Trophoblast cell (in vitro differentiated cells and primary cell): Measurements from ENCODE around the gene NPC1.

ENCODE experiments used
- DNase-seq, 2 donors: peaks; one replicate each; pipeline ENCODE4 v3.0.0-alpha.2; 2016
- H2AFZ ChIP-seq: 2 replicates; pipeline ENCODE4 v1.6.1; 2013; ENCODE audit warnings: low read length, moderate library complexity, mild to moderate bottlenecking; ENCODE audit not compliant: insufficient read depth, poor library complexity
- H2AK5ac ChIP-seq: 2 replicates; pipeline ENCODE4 v1.6.1; 2013; ENCODE audit warnings: mild to moderate bottlenecking, low read length
- H2BK120ac ChIP-seq: 2 replicates; pipeline ENCODE4 v1.6.1; 2013; ENCODE audit warnings: low read length, mild to moderate bottlenecking, moderate library complexity; ENCODE audit not compliant: insufficient read depth, poor library complexity
- H2BK12ac ChIP-seq: 2 replicates; pipeline ENCODE4 v1.6.1; 2013; ENCODE audit warnings: mild to moderate bottlenecking, low read length, moderate library complexity
- H2BK5ac ChIP-seq: 2 replicates; pipeline ENCODE4 v1.6.1; 2013; ENCODE audit warnings: low read length, low read depth, moderate library complexity, mild to moderate bottlenecking; ENCODE audit not compliant: poor library complexity
- H3K14ac ChIP-seq: 2 replicates; pipeline ENCODE4 v1.6.1; 2013; ENCODE audit warnings: mild to moderate bottlenecking, low read length
- H3K18ac ChIP-seq: 2 replicates; pipeline ENCODE4 v1.6.1; 2013; ENCODE audit warnings: mild to moderate bottlenecking, low read length
- H3K23ac ChIP-seq: 2 replicates; pipeline ENCODE4 v1.6.1; 2013; ENCODE audit warnings: low read length
- H3K27ac ChIP-seq: 2 replicates; pipeline ENCODE4 v1.5.1; 2013; ENCODE audit warnings: low read depth, mild to moderate bottlenecking, inconsistent platforms, low read length, moderate library complexity
- H3K27me3 ChIP-seq: 2 replicates; pipeline ENCODE4 v1.6.1; 2013; ENCODE audit warnings: inconsistent platforms, mild to moderate bottlenecking, low read length, moderate library complexity; ENCODE audit not compliant: insufficient read depth
- H3K36me3 ChIP-seq, 2 experiments: 1 replicate in 1 of 2; 2 replicates in 1 of 2; pipeline ENCODE4 v1.6.1; 2013; ENCODE audit warnings: low read length in 2 of 2, mild to moderate bottlenecking in 2 of 2, moderate library complexity in 1 of 2; ENCODE audit not compliant: insufficient read depth in 2 of 2, control insufficient read depth in 1 of 2
- H3K4ac ChIP-seq: 2 replicates; pipeline ENCODE4 v1.6.1; 2013; ENCODE audit warnings: low read depth, mild to moderate bottlenecking, low read length, moderate library complexity
- H3K4me1 ChIP-seq, 2 experiments: 1 replicate in 1 of 2; 2 replicates in 1 of 2; pipeline ENCODE4 v1.6.1; 2013; ENCODE audit warnings: low read length in 2 of 2, mild to moderate bottlenecking in 2 of 2, moderate library complexity in 1 of 2; ENCODE audit not compliant: insufficient read depth in 2 of 2, control insufficient read depth in 1 of 2
- H3K4me2 ChIP-seq: 2 replicates; pipeline ENCODE4 v1.6.1; 2013; ENCODE audit warnings: inconsistent platforms, mild to moderate bottlenecking, low read length, moderate library complexity
- H3K4me3 ChIP-seq: 2 replicates; pipeline ENCODE4 v1.5.1; 2013; ENCODE audit warnings: mild to moderate bottlenecking, low read depth, low read length, inconsistent platforms
- H3K79me1 ChIP-seq: one replicate; pipeline ENCODE4 v1.6.1; 2013; ENCODE audit warnings: low read length
- H3K79me2 ChIP-seq: 2 replicates; pipeline ENCODE4 v1.6.1; 2013; ENCODE audit warnings: low read length, mild to moderate bottlenecking; ENCODE audit not compliant: control insufficient read depth, insufficient read depth, poor library complexity
- H3K9ac ChIP-seq: 2 replicates; pipeline ENCODE4 v1.6.1; 2013; ENCODE audit warnings: mild to moderate bottlenecking, low read length
- H3K9me3 ChIP-seq: 2 replicates; pipeline ENCODE4 v1.6.1; 2013; ENCODE audit warnings: low read depth, mild to moderate bottlenecking, control low read depth, inconsistent platforms, low read length; ENCODE audit not compliant: insufficient read depth
- H4K12ac ChIP-seq: 2 replicates; pipeline ENCODE4 v1.6.1; 2013; ENCODE audit warnings: low read depth, mild to moderate bottlenecking, low read length, moderate library complexity
- H4K8ac ChIP-seq: 2 replicates; pipeline ENCODE4 v1.6.1; 2013; ENCODE audit warnings: low read depth, mild to moderate bottlenecking, low read length, moderate library complexity
- H4K91ac ChIP-seq: one replicate; pipeline ENCODE4 v1.6.1; 2013; ENCODE audit warnings: low read depth, mild to moderate bottlenecking, low read length, moderate library complexity
- WGBS: extraction: QIAGEN DNeasy Blood & Tissue Kit; methylation state at CpG from one replicate; pipeline ENCODE4 v1.1.7; 2013; ENCODE audit warnings: missing lambda C conversion rate; ENCODE audit not compliant: insufficient read length, insufficient coverage; ENCODE audit errors: extremely low coverage; 5-methylcytosine and 5-hydroxymethylcytosine counted together

The NPC1 gene

GRCh38 chr18:23596183-23596582 lies 9.9 kb upstream of the NPC1 start:
- Histone ChIP-seq H4K91ac (no peak overlapping the region), H2AFZ (no peak overlapping the region), H3K23ac (no peak overlapping the region), H2AK5ac (no peak overlapping the region), H3K27ac (no peak overlapping the region), H3K79me2 (no peaks in the 10 kb centered on the region), H4K12ac (no peak overlapping the region), H3K9ac (no peak overlapping the region), H2BK120ac (no peak overlapping the region), H3K79me1 (no peaks in the 10 kb centered on the region), H3K14ac (no peak overlapping the region), H2BK12ac (no peak overlapping the region), H4K8ac (no peak overlapping the region), H3K27me3 (no peaks in the 10 kb centered on the region), H2BK5ac (no peak overlapping the region), H3K4me1 (no peaks in the 10 kb centered on the region), H3K36me3 (no peaks in the 10 kb centered on the region), H3K9me3 (no peaks in the 10 kb centered on the region), H3K4me3 (no peak overlapping the region), H3K4ac (no peak overlapping the region), H3K18ac (no peak overlapping the region), H3K4me2 (no peak overlapping the region)
- WGBS: no CpG with 5 or more reads among the region's 7 CpGs
- peak in 1 of 2 donors; percentile 22 for DNase-seq

- Histone ChIP-seq H3K18ac (no peak overlapping the region), H3K4me2 (no peak overlapping the region), H4K12ac (no peak overlapping the region), H2BK5ac (no peak overlapping the region), H4K91ac (no peak overlapping the region), H3K14ac (no peak overlapping the region), H3K79me2 (no peaks in the 10 kb centered on the region), H4K8ac (no peak overlapping the region), H2AK5ac (no peak overlapping the region), H3K23ac (no peak overlapping the region), H3K4me3 (no peak overlapping the region), H3K9me3 (no peaks in the 10 kb centered on the region), H2BK12ac (no peak overlapping the region), H2BK120ac (no peak overlapping the region), H3K9ac (no peak overlapping the region), H3K4me1 (no peaks in the 10 kb centered on the region), H3K27me3 (no peaks in the 10 kb centered on the region), H3K36me3 (no peaks in the 10 kb centered on the region), H3K4ac (no peak overlapping the region), H3K27ac (no peak overlapping the region), H2AFZ (no peak overlapping the region), H3K79me1 (no peaks in the 10 kb centered on the region)
- DNase-seq: no peak
- WGBS: no CpG with 5 or more reads among the region's 7 CpGs
Measured at GRCh38 chr18:23595591-23595990, 9.3 kb upstream of the NPC1 start.

GRCh38 chr18:23593720-23594119 lies 7.4 kb upstream of the NPC1 start:
- Histone ChIP-seq H3K23ac (no peak overlapping the region), H3K4me3 (no peak overlapping the region), H3K36me3 (no peaks in the 10 kb centered on the region), H3K18ac (no peak overlapping the region), H3K27ac (no peak overlapping the region), H4K8ac (no peak overlapping the region), H3K9me3 (no peaks in the 10 kb centered on the region), H2BK120ac (no peak overlapping the region), H4K12ac (no peak overlapping the region), H4K91ac (no peak overlapping the region), H3K4ac (no peak overlapping the region), H3K9ac (no peak overlapping the region), H2BK5ac (no peak overlapping the region), H3K27me3 (no peaks in the 10 kb centered on the region), H3K79me1 (no peaks in the 10 kb centered on the region), H3K4me1 (no peaks in the 10 kb centered on the region), H2BK12ac (no peak overlapping the region), H2AFZ (no peak overlapping the region), H3K4me2 (no peak overlapping the region), H3K79me2 (no peaks in the 10 kb centered on the region), H3K14ac (no peak overlapping the region), H2AK5ac (no peak overlapping the region)
- no CpG with 5 or more reads among the region's 2 CpGs for WGBS
- peak in 1 of 2 donors; percentile 30 for DNase-seq

- Histone ChIP-seq H3K79me1 (no peaks in the 10 kb centered on the region), H4K91ac (no peak overlapping the region), H3K4me3 (no peak overlapping the region), H3K9ac (no peak overlapping the region), H2BK120ac (no peak overlapping the region), H3K36me3 (no peaks in the 10 kb centered on the region), H3K14ac (no peak overlapping the region), H3K27me3 (no peaks in the 10 kb centered on the region), H4K8ac (no peak overlapping the region), H2AFZ (no peak overlapping the region), H4K12ac (no peak overlapping the region), H2BK5ac (no peak overlapping the region), H3K79me2 (no peaks in the 10 kb centered on the region), H3K4me2 (no peak overlapping the region), H3K23ac (peak overlapping the region; percentile 55), H3K9me3 (no peaks in the 10 kb centered on the region), H2BK12ac (no peak overlapping the region), H3K4ac (no peak overlapping the region), H3K27ac (no peak overlapping the region), H2AK5ac (no peak overlapping the region), H3K4me1 (no peaks in the 10 kb centered on the region), H3K18ac (no peak overlapping the region)
- DNase-seq: no peak
- WGBS: no CpG with 5 or more reads among the region's 2 CpGs
Measured at GRCh38 chr18:23592911-23593310, 6.6 kb upstream of the NPC1 start.
